Adrenal gland (tissue), 5 donors: Measurements from ENCODE around the gene C1D.

Experiments used
- POLR2A ChIP-seq, 2 donors: fragments of 450-650 bp; IDR thresholded peaks; one replicate each; pipeline ENCODE4 v1.6.1; 2017; ENCODE audit warnings: antibody characterized with exemption in 2 of 2, mild to moderate bottlenecking in 2 of 2, moderate library complexity in 1 of 2
- TF ChIP-seq, protein P1 (sequence below), 6 experiments: fragments of 450-650 bp in 4 of 6; fragments of 200-600 bp in 2 of 6; sonication (generic) in 1 of 6; IDR thresholded peaks; 1 replicate in 5 of 6; 2 replicates in 1 of 6; pipeline versions ENCODE4 v1.5.1 to v1.8.0; 2016 to 2021; ENCODE audit warnings: antibody characterized with exemption in 6 of 6, mild to moderate bottlenecking in 2 of 6, moderate library complexity in 1 of 6
- donor health status: DM: no; HTN: no; CAD: no.

DNA sequence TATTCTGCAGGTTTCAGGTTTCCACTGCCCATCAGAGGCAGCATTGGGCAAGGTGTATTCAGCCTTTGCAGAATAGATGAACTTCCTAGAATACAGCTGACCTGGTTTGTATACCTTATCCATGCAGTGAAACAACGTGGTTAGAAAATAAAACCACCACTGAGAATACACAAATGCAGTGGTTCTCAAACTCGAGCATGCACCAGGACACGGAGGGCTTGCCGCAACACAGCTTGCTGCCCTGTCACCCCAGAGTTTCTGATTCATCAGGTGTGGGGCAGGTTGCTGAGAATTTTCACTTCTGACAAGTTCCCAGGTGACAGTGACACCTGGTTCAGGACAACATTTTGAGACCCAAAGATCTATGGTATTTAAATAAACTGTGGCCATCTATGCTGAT is 23.4 kb upstream of the C1D start:
- TF ChIP-seq, protein P1, sequence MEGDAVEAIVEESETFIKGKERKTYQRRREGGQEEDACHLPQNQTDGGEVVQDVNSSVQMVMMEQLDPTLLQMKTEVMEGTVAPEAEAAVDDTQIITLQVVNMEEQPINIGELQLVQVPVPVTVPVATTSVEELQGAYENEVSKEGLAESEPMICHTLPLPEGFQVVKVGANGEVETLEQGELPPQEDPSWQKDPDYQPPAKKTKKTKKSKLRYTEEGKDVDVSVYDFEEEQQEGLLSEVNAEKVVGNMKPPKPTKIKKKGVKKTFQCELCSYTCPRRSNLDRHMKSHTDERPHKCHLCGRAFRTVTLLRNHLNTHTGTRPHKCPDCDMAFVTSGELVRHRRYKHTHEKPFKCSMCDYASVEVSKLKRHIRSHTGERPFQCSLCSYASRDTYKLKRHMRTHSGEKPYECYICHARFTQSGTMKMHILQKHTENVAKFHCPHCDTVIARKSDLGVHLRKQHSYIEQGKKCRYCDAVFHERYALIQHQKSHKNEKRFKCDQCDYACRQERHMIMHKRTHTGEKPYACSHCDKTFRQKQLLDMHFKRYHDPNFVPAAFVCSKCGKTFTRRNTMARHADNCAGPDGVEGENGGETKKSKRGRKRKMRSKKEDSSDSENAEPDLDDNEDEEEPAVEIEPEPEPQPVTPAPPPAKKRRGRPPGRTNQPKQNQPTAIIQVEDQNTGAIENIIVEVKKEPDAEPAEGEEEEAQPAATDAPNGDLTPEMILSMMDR (IDR thresholded peaks at IDR 0.05) = no peak
- no peak for TF ChIP-seq POLR2A (IDR thresholded peaks at IDR 0.05)
